DOHH2 (cell line): ENCODE measurements around the gene CAMTA1.

ENCODE experiments used
- H3F3A ChIP-seq: fragments of 200-600 bp; sonication (generic), shearing (Covaris generic); 2 replicates; pipeline ENCODE4 v1.6.0; 2016; ENCODE audit warnings: antibody characterized with exemption, mild to moderate bottlenecking; ENCODE audit not compliant: control insufficient read depth, insufficient read depth
- H3K27ac ChIP-seq: fragments of 200-600 bp; sonication (generic); 2 replicates; pipeline ENCODE4 v1.5.1; 2014; ENCODE audit warnings: low read depth, mild to moderate bottlenecking, low read length, moderate library complexity
- H3K27me3 ChIP-seq: fragments of 200-600 bp; sonication (generic); 2 replicates; pipeline ENCODE4 v1.6.1; 2014; ENCODE audit warnings: mild to moderate bottlenecking, low read length, mixed read lengths; ENCODE audit not compliant: control insufficient read depth
- H3K36me3 ChIP-seq: fragments of 200-600 bp; sonication (generic); 2 replicates; pipeline ENCODE4 v1.6.1; 2014; ENCODE audit warnings: mild to moderate bottlenecking, low read length, moderate library complexity, mixed read lengths; ENCODE audit not compliant: control insufficient read depth
- H3K4me1 ChIP-seq: fragments of 200-600 bp; sonication (generic); 2 replicates; pipeline ENCODE4 v1.6.1; 2014; ENCODE audit warnings: mild to moderate bottlenecking, low read length, mixed read lengths; ENCODE audit not compliant: control insufficient read depth
- H3K4me2 ChIP-seq: fragments of 200-600 bp; sonication (generic); 2 replicates; pipeline ENCODE4 v1.6.0; 2014; ENCODE audit warnings: mild to moderate bottlenecking, low read length, moderate library complexity
- H3K4me3 ChIP-seq: fragments of 200-600 bp; sonication (generic); 2 replicates; pipeline ENCODE4 v1.5.1; 2014; ENCODE audit warnings: mild to moderate bottlenecking, low read length, mixed read lengths
- H3K79me2 ChIP-seq: fragments of 200-600 bp; sonication (generic); 2 replicates; pipeline ENCODE4 v1.6.1; 2014; ENCODE audit warnings: mild to moderate bottlenecking, low read length, mixed read lengths; ENCODE audit not compliant: control insufficient read depth
- H3K9me2 ChIP-seq: fragments of 200-600 bp; sonication (generic); replicated peaks from 2 replicates; pipeline ENCODE4 v1.6.1; 2014; ENCODE audit warnings: mild to moderate bottlenecking, low read length, mixed read lengths; ENCODE audit not compliant: control insufficient read depth
- H3K9me3 ChIP-seq: fragments of 200-600 bp; sonication (generic); 2 replicates; pipeline ENCODE4 v1.6.1; 2014; ENCODE audit warnings: antibody characterized with exemption, low read length, mixed read lengths; ENCODE audit not compliant: control insufficient read depth, insufficient read depth
- H4K20me1 ChIP-seq: fragments of 200-600 bp; sonication (generic); 2 replicates; pipeline ENCODE4 v1.6.0; 2014; ENCODE audit warnings: low read depth, mild to moderate bottlenecking, antibody characterized with exemption, low read length, moderate library complexity; ENCODE audit not compliant: control insufficient read depth, insufficient read depth
- CTCF ChIP-seq: fragments of 200-600 bp; sonication (generic); IDR thresholded peaks from one replicate; pipeline ENCODE4 v1.5.1; 2014; ENCODE audit warnings: antibody characterized with exemption, mild to moderate bottlenecking, low read depth, low read length; ENCODE audit not compliant: poor library complexity, severe bottlenecking
- EZH2phosphoT487 ChIP-seq: fragments of 200-600 bp; sonication (generic); IDR thresholded peaks from 2 replicates; pipeline ENCODE4 v1.6.1; 2017; ENCODE audit warnings: borderline replicate concordance, mild to moderate bottlenecking, antibody characterized with exemption, low read length, moderate library complexity, mixed read lengths

CAMTA1 gene

GRCh38 chr1:7372477-7373120 is 587.3 kb downstream of the CAMTA1 start:
- TF ChIP-seq EZH2phosphoT487 (no peak), CTCF (no peak)
- H3K79me2 ChIP-seq = no peaks in the 10 kb centered on the region

GRCh38 chr1:7373251-7373650 is 588.0 kb downstream of the CAMTA1 start:
- Histone ChIP-seq H3K27me3 (no peaks in the 10 kb centered on the region), H3K4me1 (no peaks in the 10 kb centered on the region), H3K4me2 (no peak overlapping the region)

More at GRCh38 chr1:7372477-7373120, 587.3 kb downstream of the CAMTA1 start:
- Histone ChIP-seq H3F3A (no peaks in the 10 kb centered on the region), H3K4me1 (no peaks in the 10 kb centered on the region), H4K20me1 (no peaks in the 10 kb centered on the region), H3K4me2 (no peak overlapping the region), H3K4me3 (no peak overlapping the region), H3K9me2 (no peaks in the 10 kb centered on the region), H3K36me3 (no peaks in the 10 kb centered on the region), H3K9me3 (no peaks in the 10 kb centered on the region), H3K27ac (no peak overlapping the region), H3K27me3 (no peaks in the 10 kb centered on the region)

GRCh38 chr1:7373876-7374562 is 588.8 kb downstream of the CAMTA1 start:
- Histone ChIP-seq H3K4me1 (no peaks in the 10 kb centered on the region), H3K27me3 (no peaks in the 10 kb centered on the region), H3K9me2 (no peaks in the 10 kb centered on the region), H3K4me3 (no peak overlapping the region), H3K79me2 (no peaks in the 10 kb centered on the region), H3F3A (no peaks in the 10 kb centered on the region), H3K9me3 (no peaks in the 10 kb centered on the region), H3K36me3 (no peaks in the 10 kb centered on the region), H3K4me2 (no peak overlapping the region), H4K20me1 (no peaks in the 10 kb centered on the region), H3K27ac (no peak overlapping the region)
- TF ChIP-seq CTCF (no peak), EZH2phosphoT487 (no peak)

More at GRCh38 chr1:7373251-7373650, 588.0 kb downstream of the CAMTA1 start:
- no peak for TF ChIP-seq EZH2phosphoT487
- TF ChIP-seq CTCF = no peak
- H3K4me3 ChIP-seq = no peak overlapping the region
- no peaks in the 10 kb centered on the region for H4K20me1 ChIP-seq
- no peaks in the 10 kb centered on the region for H3F3A ChIP-seq
- H3K9me3 ChIP-seq = no peaks in the 10 kb centered on the region
- H3K79me2 ChIP-seq = no peaks in the 10 kb centered on the region
- no peaks in the 10 kb centered on the region for H3K9me2 ChIP-seq
- no peak overlapping the region for H3K27ac ChIP-seq
- H3K36me3 ChIP-seq = no peaks in the 10 kb centered on the region
